Activated CD4-positive, CD25-positive, alpha-beta regulatory T cell treated with anti-CD3 and anti-CD28 coated beads, Interleukin-2, amount 50 U/mL, for 16 hours (primary cell): Measurements from ENCODE around the gene ZFP3.
"Not testable (repeated sequence)": the region's sequence is repeated elsewhere in the genome, so short reads cannot be mapped to it uniquely, and the experiment has no call there.

Experiments used
- DNase-seq: peaks from one replicate; pipeline ENCODE4 v3.0.0-alpha.2; 2020; ENCODE audit warnings: low read depth, low spot score

The ZFP3 gene

DNA sequence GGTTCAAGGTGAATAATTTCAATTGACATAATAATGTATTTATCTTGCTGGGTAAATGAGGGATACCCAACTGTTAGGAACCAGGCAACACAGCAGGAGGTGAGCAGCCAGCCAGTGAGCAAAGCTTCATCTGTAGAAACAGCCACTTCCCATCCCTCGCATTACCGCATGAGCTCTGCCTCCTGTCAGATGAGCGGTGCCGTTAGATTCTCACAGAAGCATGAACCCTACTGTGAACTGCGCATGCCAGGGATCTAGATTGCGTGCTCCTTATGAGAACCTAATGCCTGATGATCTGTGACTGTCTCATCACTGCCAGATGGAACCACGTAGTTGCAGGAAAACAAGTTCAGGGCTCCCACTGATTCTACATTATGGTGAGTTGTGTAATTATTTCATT is 46.6 kb downstream of the ZFP3 start:
- DNase-seq, result not testable (repeated sequence)

DNA sequence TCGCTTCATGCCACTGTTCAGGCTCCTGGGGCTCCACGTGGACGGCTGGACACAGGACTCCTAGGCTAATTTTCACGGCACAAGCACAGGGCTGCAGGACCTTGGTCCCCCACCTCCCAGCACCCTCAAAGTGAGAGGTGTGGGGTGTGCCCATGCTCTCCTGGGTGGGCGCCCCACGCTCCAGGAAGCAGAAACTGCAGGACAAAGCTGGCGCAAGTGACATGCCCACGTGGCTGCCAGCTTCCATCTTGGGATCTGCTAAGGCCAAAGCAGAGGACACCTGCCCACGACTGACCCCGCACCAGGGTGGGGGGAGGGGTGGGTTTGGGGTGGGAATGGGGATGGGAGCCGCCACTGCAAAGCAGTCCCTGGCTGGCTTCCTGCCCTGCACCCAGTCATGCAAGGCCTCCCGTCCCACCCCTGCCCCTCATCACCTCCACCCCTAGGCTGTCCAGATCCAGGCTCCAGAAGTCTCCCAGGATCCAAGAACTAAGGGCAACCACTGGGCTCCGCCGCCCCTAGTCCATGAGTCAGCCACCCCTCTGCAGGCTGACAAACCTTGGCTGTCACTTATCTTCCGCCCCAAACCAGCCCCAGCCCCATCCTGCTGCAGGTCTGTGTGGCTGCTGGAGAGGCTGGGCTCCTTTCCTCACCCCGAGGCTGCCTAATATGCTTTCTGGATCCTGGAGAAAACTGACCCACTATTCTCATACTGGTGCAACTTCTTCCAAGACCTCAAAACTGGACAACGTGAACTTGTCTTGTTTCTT is 48.6 kb downstream of the ZFP3 start:
- DNase-seq, result no peak

DNA sequence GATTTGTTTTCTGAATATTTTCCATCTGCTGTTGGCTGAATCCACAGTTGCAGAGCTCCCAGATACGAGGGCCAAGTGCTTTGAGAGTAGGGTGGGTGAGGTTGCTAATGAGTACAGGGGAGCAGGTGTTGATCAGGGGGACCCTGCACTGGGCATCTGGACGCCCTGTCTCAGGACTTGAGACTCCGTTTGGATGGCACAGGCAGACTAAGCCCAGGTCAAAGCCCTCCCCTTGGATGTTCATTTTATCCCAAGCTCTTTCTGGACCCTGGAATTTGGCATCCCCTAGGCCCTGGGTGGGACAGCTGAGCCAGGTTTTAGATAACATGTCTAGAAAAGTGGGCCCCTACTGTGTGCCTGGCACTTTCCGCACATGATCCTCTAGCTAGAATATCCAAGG is 49.6 kb downstream of the ZFP3 start:
- DNase-seq, result no peak

DNA sequence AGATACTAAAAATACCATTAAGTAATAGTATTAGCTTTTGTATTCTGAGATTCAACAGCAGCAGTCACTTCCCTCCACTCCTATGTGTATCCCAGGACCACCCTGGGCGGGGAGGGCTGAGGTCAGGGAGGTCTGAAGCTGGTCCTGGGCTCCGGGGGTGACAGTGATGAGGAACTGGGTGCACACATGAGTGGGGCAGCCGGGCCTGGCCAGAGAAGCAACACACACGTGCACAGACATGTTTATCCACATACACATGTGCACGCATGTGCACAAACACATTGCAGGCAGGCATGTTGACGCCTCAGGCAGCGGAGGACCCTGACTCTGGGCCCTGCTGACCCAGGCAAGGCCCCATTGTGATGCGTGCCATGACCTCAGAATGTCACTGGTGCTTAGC is 50.1 kb downstream of the ZFP3 start:
- DNase-seq, result not testable (repeated sequence)

DNA sequence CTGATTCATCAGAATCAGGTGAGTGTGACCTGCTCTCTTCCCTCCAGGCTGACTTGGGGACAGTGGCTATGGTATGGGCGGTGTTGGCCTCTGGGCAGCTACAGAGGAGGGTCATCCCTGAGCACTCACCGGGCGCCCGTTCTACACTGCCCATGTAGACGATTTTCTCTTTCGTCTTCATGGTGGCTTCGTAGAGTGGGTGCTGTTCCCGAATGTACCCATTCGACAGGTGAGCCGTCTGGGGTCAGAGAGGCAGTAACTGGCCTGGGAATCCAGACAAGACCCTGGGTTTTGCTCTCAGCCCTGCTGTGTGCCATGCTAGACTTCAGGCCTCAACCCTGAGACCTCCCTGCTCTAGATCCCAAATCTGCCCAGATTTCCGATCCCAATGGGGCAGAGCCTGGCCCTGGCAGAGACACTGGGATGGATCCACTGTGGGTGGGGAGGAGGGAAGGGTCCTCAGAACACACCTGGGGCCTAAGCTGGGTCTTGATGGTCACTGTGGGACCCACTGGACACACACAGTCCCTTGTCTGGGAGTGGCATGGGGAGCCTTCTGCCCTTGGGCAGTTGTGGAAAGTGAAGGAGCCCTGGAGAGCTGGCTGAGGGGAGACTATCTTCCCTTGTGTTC is 50.8 kb downstream of the ZFP3 start:
- DNase-seq, result no peak

DNA sequence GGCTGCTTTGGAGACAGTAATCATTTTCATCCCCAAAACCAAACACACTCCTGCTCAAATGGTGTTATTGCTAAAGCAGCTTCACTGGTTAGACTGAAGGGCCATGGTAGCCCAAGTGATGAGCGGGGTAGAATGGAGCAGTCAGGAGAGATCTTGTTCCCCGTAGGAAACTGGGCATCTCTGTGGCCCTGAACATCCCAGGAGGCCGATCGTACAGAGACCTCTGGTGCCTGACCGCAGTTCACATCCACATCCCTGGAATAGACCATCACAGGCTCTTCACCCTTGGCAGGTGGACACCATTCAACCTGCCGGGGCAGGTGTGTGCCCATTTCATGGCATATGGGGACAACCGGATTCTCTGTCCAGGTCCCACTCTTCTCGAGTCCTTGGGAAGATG is 51.5 kb downstream of the ZFP3 start:
- not testable (repeated sequence) for DNase-seq

DNA sequence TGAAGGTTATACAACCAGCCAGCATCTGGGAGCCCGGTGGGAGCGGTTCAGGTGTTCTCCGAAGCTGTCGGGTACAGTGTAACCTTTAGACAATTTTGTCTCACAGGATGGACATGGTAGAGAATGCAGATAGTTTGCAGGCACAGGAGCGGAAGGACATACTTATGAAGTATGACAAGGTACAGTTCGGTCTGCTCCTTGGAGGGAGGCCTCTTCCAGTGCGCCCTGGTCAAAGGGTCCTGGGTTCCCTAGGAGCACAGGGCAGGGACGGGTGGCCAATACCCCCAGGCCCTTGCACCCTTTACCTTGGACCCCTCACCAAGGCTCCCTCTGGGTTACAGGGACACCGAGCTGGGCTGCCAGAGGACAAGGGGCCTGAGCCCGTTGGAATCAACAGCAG is 52.0 kb downstream of the ZFP3 start:
- DNase-seq, result not testable (repeated sequence)

DNA sequence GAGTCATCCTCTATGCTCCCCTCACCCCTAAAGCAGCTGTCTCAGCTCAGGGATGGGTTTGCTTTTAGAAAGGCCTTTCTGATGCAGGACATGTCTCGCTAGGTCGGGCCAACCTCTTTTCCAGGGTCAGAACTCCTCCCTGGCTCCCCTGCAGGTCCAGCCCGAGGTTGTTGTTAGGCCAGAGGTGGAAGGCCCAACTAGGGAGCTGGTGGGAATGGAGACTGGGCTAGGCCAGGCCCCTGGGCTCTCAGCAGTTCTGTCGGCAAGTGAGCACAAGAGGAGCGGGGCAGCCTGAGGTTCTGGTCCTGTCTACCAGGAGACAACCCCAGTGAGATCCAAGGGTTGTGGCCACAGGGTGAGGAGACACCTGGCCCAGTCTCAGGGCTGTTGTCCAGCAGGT is 52.4 kb downstream of the ZFP3 start:
- not testable (repeated sequence) for DNase-seq

DNA sequence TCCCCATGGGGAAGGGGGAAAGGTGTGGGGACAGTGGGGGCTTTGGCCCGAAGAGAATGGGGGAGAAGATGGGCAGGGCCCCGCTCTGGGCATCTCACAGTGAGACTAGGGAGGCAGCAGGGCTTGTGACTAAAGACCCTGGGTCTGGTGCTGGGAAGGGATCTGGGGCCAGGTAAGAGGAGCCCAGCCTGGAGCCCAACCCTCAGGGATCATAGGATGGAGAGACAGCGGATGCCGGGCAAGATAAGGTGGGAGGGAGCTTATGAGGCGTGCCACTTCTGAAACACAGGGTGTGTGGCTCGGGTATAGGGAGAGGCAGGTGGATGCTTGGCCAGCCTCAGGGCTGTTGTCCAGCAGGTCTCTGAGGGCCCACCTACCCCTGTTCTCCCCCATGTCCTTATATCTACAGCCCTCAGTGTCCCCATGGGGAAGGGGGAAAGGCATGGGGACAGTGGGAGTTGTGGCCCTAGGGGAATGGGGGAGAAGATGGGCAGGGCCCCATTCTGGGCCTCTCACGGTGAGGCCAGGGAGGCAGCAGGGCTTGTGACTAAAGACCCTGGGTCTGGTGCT is 53.0 kb downstream of the ZFP3 start:
- DNase-seq, result no peak

DNA sequence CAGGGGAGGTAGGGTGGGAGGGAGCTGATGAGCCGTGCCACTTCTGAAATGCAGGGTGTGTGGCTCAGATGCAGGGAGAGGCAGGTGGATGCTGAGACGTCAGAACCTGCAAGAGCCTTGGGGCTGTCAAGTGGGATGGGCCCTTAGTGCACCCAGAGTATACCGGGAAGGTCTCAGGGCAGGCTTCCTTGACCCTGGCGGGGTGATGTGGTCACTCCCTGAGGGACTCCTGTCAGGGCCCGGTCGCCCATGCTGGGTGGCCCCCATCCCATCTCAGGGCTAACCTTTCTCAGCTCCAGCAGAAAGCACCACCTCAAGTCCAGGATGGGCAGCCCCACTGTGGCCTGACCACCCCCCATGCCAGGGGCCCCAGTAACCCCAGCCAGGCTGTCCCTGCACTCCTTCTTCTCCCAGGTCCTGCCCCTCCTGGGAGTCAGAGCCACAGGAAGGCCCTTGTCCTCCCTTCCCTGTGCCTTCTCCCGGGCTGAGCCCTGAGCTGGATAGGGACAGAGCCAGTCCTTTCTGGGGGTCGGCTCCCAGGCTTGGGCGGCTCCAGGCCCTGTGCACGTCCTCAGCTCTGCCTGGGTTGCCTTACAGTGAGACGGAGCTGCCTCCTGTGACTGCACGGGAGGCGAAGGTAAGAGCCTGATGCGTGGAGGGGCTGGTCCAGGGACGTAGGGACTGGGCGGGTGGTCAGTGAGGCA is 53.7 kb downstream of the ZFP3 start:
- DNase-seq, result not testable (repeated sequence)

DNA sequence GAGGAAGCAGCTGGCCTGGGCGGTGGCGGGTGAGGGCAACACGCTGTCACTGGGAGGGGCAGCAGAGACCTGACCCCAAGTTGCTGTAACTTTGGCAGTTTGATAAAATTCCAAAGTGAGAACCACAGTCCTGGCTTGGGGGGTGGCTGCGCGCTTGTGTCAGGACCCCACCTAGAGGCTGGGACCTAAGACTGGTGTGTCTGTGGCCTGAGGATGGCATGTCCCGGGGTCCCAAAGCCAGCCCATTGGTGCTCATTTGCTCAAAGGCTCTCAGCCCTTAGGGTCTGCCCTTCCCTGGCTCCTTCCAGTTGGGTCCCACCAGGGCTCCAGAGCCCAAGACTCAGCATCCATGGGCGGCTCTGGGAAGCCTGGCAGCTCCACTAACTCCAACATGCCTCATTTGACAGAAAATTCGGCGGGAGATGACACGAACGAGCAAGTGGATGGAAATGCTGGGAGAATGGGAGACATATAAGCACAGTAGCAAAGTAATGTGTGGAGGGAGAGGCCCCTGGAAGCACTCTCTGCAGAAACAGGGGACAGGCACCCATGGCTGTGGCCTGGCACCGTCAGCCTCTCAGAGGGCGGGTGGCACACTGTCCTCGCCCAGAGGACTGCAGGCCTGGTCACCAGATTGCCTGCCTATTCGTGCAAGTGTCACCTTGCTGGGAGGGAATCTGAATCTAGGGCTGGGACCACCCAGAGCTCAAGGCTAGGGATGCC is 54.4 kb downstream of the ZFP3 start:
- not testable (repeated sequence) for DNase-seq

DNA sequence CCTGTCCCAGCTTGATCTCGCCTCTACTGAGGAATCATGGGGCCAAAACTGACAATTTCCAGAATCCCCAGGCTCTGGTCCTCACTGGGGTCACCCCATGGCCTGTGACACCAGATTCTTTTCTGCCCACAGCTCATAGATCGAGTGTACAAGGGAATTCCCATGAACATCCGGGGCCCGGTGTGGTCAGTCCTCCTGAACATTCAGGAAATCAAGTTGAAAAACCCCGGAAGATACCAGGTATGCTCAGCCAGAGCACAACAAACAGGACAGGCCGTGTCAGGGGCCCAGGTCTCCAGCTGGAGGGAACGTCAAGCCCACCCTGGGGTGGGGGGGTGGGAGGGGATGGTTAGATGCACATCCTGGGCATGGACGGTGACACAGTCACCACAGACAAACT is 55.0 kb downstream of the ZFP3 start:
- no peak for DNase-seq

DNA sequence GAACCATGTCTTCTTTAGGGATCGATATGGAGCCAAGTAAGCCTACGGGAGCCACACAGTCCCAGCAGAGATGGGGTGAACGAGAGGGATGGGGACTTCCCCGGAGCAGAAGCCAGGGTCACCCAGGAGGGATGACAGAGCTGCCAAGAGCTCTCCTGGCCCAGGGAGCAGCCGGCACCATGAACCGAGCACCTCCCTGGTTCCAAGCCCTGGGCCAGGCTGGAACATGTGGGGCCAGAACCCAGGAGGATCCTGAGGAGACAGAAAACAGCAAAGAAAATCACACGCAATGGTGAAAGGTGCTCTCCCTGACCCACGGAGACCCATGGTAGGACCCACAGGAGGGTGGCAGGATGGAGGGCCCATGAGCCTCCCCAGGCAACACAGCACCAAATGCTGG is 55.7 kb downstream of the ZFP3 start:
- not testable (repeated sequence) for DNase-seq

DNA sequence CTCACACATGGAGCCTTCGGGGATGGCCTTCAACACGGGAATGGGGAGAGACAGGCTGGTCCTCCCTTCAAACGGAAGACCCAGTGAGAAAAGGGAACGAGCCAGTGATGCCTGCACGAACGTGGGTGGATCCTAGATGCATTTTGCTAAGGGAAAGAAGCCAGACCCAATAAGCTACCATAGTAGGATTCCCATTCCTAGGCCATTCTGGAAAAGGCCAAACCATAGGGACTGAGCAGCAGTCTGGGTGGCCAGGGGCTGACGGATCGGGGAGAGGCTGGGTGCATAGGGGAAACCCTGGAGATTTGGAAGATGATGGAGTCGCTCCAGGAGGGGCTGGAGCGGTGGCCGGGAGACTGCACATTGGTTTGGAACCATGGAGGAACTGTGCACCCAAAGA is 56.3 kb downstream of the ZFP3 start:
- not testable (repeated sequence) for DNase-seq

DNA sequence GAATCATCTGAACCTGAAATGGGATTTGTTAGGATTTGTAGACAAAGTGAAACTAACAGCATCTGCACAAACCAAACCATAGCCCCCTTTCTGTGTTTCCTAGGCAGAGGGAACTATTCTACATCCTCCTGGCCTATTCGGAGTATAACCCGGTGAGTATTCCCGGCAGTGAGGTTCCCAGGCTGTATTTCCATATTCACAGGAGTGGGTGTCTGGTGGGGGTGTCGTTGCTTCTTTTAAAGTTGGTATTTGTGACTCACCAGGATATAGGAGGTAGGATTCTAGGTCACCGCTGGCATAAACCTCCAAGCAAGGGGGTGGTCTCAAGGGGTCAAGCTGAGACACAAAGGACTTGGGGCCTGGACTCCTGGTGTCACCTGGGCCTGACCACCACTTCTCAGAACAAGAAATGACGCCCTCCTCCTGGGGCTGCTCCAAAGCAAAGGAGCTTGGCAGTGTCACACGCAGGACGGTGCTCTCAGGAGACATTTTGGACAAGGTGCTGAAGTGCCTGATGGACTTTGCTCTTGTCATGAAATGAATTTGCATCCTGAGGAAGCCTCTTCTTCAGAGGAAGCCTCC is 57.0 kb downstream of the ZFP3 start:
- DNase-seq, result not testable (repeated sequence)

DNA sequence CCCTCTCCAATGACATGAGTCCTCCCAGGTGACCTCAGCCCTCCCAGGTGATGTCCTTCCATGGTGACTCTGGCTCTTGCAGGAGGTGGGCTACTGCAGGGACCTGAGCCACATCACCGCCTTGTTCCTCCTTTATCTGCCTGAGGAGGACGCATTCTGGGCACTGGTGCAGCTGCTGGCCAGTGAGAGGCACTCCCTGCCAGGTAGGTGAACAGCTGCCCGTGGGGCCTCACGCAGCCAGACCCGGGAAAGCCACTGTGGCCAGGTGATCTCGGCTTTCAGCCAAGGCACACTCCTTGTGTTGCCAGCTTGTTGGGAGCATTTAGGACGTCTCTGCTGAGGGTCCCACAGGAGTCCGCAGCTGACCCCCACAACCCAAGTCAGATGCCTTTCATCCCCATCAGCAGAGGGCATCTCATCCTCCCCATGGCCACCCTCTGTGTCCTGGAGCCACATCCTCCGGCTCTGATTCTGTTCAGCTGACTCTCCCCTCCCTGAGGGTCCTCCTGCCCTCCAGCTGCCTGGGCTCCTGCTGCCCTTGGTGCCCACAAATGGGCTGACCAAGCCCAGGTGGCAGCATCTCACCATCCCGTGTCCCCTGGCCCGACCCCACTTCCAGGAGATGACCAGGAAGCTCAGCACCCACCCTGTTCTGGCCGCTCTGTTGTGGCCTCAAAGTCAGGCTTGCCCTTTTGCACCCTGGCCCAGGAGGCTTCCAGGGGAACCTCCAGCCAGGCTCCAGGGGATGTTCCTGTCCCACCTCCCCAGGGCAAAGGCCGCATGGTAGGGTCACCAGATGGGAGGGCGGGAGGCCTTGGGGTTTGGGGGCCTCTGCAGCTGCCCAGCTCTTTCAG is 57.7 kb downstream of the ZFP3 start:
- DNase-seq, result no peak

DNA sequence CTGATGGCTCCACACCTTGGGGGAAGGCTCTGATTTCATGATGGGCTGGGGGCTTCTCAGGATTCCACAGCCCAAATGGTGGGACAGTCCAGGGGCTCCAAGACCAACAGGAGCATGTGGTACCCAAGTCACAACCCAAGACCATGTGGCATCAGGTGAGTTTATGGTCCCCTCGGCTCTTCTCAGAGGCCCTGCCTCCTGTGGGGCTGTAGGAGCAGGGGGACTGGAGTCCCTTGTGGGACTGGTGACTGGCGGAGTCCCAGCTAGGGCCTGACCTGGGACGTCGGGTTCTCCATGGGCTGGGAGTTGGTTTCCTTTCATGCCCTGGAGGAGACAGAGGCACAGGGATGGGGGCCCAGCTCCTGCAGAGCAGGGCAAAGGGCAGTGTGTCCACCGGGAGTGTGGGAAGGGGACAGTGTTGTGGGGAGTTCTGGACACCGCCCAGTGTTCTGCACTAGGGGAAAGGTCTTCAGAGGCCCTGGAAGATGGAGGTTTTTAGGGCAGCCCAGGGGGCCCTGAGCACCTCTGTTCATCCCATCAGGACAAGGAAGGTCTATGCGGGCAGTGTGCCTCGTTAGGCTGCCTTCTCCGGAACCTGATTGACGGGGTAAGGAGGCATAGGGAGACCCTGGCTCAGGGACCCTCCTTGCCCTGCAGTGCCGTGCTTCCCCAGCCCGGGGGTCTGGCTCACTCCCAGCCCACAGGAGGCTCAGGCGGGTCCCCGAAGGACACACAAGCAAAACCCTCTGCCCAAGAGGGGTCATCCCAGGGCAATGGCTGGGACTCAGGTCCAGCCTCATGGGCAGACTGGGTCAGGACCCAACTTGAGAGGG is 58.5 kb downstream of the ZFP3 start:
- DNase-seq, result not testable (repeated sequence)

DNA sequence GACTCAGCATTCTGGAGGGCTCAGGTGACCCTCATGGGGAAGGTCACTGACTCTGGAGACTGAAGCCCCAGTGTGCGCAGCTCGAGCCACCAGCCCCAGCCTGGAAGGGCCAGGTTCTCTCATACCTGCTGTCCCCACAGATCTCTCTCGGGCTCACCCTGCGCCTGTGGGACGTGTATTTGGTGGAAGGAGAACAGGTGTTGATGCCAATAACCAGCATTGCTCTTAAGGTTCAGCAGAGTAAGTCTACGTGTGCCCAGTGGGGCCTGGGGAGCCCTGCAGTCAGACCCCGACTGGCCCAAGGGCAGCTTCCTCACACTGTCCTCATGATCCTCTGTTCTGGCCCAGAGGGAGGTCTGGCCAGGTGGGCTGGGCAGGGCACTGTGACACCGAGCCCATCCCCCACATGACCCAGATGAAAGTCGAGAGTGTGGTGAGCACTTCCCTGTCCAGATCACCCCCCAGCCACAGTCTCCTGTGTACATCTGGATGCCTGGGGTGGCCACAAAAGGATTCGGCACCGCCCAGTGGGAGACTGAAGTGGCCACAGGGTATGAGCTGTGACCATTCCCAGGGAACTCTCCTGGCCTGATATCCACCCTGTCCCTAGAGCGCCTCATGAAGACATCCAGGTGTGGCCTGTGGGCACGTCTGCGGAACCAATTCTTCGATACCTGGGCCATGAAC is 59.4 kb downstream of the ZFP3 start:
- DNase-seq, result not testable (repeated sequence)

DNA sequence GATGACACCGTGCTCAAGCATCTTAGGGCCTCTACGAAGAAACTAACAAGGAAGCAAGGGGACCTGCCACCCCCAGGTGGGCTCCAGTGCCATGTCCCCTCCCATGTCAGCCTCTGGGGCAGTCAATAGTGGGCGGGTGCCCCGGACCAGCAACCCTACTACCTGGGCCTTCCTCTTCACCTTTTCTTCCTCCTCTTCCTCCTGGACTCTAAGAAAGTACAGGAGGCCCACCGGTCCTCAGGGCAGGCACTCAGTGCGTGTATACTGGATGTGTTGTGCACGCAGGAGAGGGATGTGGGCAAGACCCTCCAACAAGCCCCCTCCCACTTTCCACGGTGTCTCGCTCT is 59.9 kb downstream of the ZFP3 start:
- DNase-seq, result not testable (repeated sequence)
